Measurements from ENCODE around the gene ARL5C. TPM values are rescaled to one million over a fixed set of nuclear protein-coding genes. Genes with fewer than 3 reads are reported as not detected.
A peak's percentile ranks its signal among the peaks of the same experiment; 100 is the strongest.

The ARL5C gene
- total RNA-seq, 1 experiment from 2014 or later = not detected

DNA sequence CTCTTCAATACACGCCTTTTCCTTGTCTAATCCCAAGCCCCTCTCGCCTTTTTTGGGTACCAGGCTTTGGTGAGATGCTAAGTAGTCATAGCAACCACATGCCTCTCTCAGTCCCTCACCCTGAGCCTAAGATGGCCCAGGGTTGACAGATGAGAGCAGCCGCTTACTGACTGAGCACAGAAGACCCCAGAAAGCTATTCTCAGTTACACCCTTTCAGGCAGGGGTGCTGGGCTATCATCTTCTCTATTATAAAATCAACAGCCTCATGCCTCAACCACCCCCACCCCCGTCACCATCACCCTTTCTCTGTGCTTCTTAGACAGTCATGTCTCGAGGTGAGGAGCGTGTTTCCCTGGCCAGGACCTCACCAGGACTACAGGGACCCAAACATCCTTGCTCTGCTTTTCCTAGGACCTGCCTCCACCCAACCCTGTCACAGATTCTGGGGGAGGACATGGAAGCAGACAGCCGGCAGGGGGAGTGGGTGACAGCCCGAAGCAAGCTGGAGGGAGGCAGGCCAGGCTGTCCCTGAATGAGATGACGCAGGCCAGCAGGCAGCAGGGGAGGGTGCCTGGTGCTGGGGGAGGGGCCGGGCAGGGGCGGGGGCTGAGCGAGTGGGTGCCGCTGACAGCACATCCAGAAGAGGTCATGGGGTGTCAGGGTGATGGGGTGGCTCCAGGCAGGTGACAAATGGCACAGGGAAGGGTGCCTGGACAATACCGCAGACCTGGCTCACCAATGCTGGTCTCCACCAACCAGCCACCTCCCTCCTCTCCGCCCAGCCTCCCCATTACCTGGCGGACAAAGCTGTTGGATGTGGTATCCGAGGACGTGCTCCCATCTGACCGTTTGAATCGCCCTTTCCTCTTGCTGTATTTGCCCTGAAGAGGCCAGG, 28.4 kb upstream of the ARL5C start:
- no peaks in the 10 kb centered on the region for H3K9me3 ChIP-seq (ENCODE audit: control insufficient read depth, low read depth, low read length)
- no peaks in the 10 kb centered on the region for H3K27me3 Mint-ChIP-seq (ENCODE audit: low read depth)
- TF ChIP-seq, protein P1, sequence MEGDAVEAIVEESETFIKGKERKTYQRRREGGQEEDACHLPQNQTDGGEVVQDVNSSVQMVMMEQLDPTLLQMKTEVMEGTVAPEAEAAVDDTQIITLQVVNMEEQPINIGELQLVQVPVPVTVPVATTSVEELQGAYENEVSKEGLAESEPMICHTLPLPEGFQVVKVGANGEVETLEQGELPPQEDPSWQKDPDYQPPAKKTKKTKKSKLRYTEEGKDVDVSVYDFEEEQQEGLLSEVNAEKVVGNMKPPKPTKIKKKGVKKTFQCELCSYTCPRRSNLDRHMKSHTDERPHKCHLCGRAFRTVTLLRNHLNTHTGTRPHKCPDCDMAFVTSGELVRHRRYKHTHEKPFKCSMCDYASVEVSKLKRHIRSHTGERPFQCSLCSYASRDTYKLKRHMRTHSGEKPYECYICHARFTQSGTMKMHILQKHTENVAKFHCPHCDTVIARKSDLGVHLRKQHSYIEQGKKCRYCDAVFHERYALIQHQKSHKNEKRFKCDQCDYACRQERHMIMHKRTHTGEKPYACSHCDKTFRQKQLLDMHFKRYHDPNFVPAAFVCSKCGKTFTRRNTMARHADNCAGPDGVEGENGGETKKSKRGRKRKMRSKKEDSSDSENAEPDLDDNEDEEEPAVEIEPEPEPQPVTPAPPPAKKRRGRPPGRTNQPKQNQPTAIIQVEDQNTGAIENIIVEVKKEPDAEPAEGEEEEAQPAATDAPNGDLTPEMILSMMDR (conservative IDR thresholded peaks at IDR 0.05) = peak; percentile 61
- H2BK5ac ChIP-seq (ENCODE audit: insufficient read length, low read length) = no peak overlapping the region
- H3K4me3 Mint-ChIP-seq = peak overlapping the region; percentile 26 to 74
- H3K9ac ChIP-seq (ENCODE audit: extremely low read depth, insufficient read length, low read length) = no peak overlapping the region
- H3K23me2 ChIP-seq (ENCODE audit: insufficient read length, low read depth, low read length, poor library complexity, severe bottlenecking) = peaks cover 7% of the 10 kb centered on the region
- no peak overlapping the region for H4K8ac ChIP-seq (replicated peaks; ENCODE audit: insufficient read length, low read depth, low read length)
- H3K23ac ChIP-seq (ENCODE audit: insufficient read length, low read depth, low read length) = no peak overlapping the region
- peak overlapping the region in 2 of 3 experiments; percentile 87 to 89; a peak in 5 of 7 replicates for H3K27ac Mint-ChIP-seq
- DNase-seq = peak; percentile 93
- H3K27me3 ChIP-seq (ENCODE audit: insufficient read depth, low read length) = peaks cover 4% of the 10 kb centered on the region; the same call in 1 of the 2 replicates
- H3K9me3 Mint-ChIP-seq = no peaks in the 10 kb centered on the region
- peaks cover 4% of the 10 kb centered on the region for H3K79me1 ChIP-seq (ENCODE audit: insufficient read depth, low read depth, low read length, poor library complexity, severe bottlenecking)
- H2AK5ac ChIP-seq (ENCODE audit: insufficient read length, low read length) = no peak overlapping the region
- H3K36me3 Mint-ChIP-seq (ENCODE audit: insufficient read depth in 1 of 3, low read depth in 3 of 3) = peaks cover 13 to 32% (median 29%) of the 10 kb centered on the region in 3 experiments; a peak in 6 of 7 replicates
- H2BK12ac ChIP-seq (ENCODE audit: insufficient read length, low read depth, low read length) = no peak overlapping the region
- no peak overlapping the region for H3K56ac ChIP-seq (ENCODE audit: insufficient read length, low read depth, low read length)
- H3K4me1 Mint-ChIP-seq = peaks cover 27 to 38% of the 10 kb centered on the region in 2 experiments
- H3K14ac ChIP-seq (ENCODE audit: insufficient read depth, low read length) = no peak overlapping the region
- H3K4me1 ChIP-seq (ENCODE audit: insufficient read depth, low read length) = peaks cover 4% of the 10 kb centered on the region; the same call in 1 of the 2 replicates
- no peak overlapping the region for H4K5ac ChIP-seq (ENCODE audit: insufficient read length, low read depth, low read length)
- H3K18ac ChIP-seq (ENCODE audit: insufficient read length, low read depth, low read length) = no peak overlapping the region
- no peak overlapping the region for H2BK120ac ChIP-seq (ENCODE audit: low read depth, low read length, poor library complexity, severe bottlenecking)
- H4K91ac ChIP-seq (ENCODE audit: insufficient read length, low read depth, low read length) = no peak overlapping the region
- no peak overlapping the region for H3K4ac ChIP-seq (ENCODE audit: low read depth, low read length)
- no peak overlapping the region for H2BK20ac ChIP-seq (ENCODE audit: low read depth, low read length, poor library complexity, severe bottlenecking)
- no peak overlapping the region for H3T11ph ChIP-seq (ENCODE audit: low read length)
- H3K4me2 ChIP-seq (ENCODE audit: insufficient read depth, insufficient read length, low read length) = peak overlapping the region; percentile 68
- H4K20me1 ChIP-seq (ENCODE audit: control insufficient read depth, insufficient read depth, insufficient read length) = peaks cover 4% of the 10 kb centered on the region
- H3K79me2 ChIP-seq (ENCODE audit: insufficient read depth, low read length) = peaks cover 6% of the 10 kb centered on the region; the same call in 1 of the 2 replicates
- no peak overlapping the region for H2AFZ ChIP-seq (ENCODE audit: low read length)
- no peak overlapping the region for H3K27ac ChIP-seq (ENCODE audit: insufficient read length, low read depth, low read length)
- H2BK15ac ChIP-seq (ENCODE audit: low read depth, low read length) = no peak overlapping the region
- no CpG with 5 or more reads among the region's 20 CpGs for WGBS (ENCODE audit: extremely low coverage, insufficient read length, low lambda C conversion rate)
